Esophagus muscularis mucosa (tissue), 4 donors: ENCODE results near the gene NSD2. TPM values are rescaled to one million over a fixed set of nuclear protein-coding genes. Genes with fewer than 3 reads are reported as not detected.

Experiments
- DNase-seq: peaks from one replicate; pipeline ENCODE4 v3.0.0-alpha.2; 2017; ENCODE audit errors: extremely low spot score
- H3K27ac ChIP-seq, 4 donors: fragments of 200-600 bp; sonication (generic); replicated peaks in 1 of 4; 1 replicate in 3 of 4; 2 replicates in 1 of 4; pipeline ENCODE4 v1.5.1; 2016 to 2019; ENCODE audit warnings: mild to moderate bottlenecking in 1 of 4
- H3K27me3 ChIP-seq, 4 donors: fragments of 200-600 bp; sonication (generic); one replicate each; pipeline versions ENCODE4 v1.5.1 to v1.6.0; 2016 to 2019
- H3K36me3 ChIP-seq, 4 donors: fragments of 200-600 bp; sonication (generic); one replicate each; pipeline ENCODE4 v1.5.1; 2016 to 2019
- H3K4me1 ChIP-seq, 4 donors: fragments of 200-600 bp; sonication (generic); one replicate each; pipeline ENCODE4 v1.5.1; 2016 to 2019
- H3K4me3 ChIP-seq, 4 donors: fragments of 200-600 bp; sonication (generic); 1 replicate in 2 of 4; 2 replicates in 2 of 4; pipeline ENCODE4 v1.5.1; 2016 to 2019; ENCODE audit warnings: mild to moderate bottlenecking in 4 of 4, moderate library complexity in 1 of 4
- H3K9me3 ChIP-seq, 4 donors: fragments of 200-600 bp; sonication (generic); 1 replicate in 3 of 4; 2 replicates in 1 of 4; pipeline ENCODE4 v1.5.1; 2016 to 2019
- EP300 ChIP-seq: sonication (generic); formaldehyde crosslinking; IDR thresholded peaks from one replicate; pipeline ENCODE4 v1.6.1; 2017; ENCODE audit warnings: antibody characterized with exemption
- POLR2A ChIP-seq: fragments of 450-650 bp; IDR thresholded peaks from one replicate; pipeline ENCODE4 v1.6.1; 2017; ENCODE audit warnings: antibody characterized with exemption, moderate library complexity, mild to moderate bottlenecking, low read depth
- POLR2AphosphoS5 ChIP-seq, 2 donors: sonication (generic); formaldehyde crosslinking; IDR thresholded peaks; one replicate each; pipeline ENCODE4 v1.6.1; 2017; ENCODE audit warnings: antibody characterized with exemption in 2 of 2
- WGBS: methylation state at CpG from one replicate; pipeline ENCODE4 v1.1.5; 2018; 5-methylcytosine and 5-hydroxymethylcytosine counted together
- intact Hi-C: fragments of 100-400 bp; cut with DNase I; formaldehyde crosslinking; loops from one replicate; pipeline ENCODE4 v1.15.1; 2023
- total RNA-seq, 4 donors: library from RNA; depleted of rRNA; stranded (reverse); fragments of >200 nt; gene quantifications; one replicate each; pipeline versions ENCODE4 v1.1.0 to v1.2.1, GENCODE V29; 2016
- TF ChIP-seq, protein P1 (sequence below), 3 experiments: fragments of 200-600 bp in 2 of 3; fragments of 450-650 bp in 1 of 3; sonication (generic) in 2 of 3; IDR thresholded peaks; one replicate each; pipeline ENCODE4 v1.5.1; 2017 to 2019; ENCODE audit warnings: antibody characterized with exemption in 3 of 3, mild to moderate bottlenecking in 2 of 3, moderate library complexity in 1 of 3

NSD2 gene
- total RNA-seq, 4 donors from 2014 or later = 31.8 to 44.2 (median 37.5) TPM

DNA sequence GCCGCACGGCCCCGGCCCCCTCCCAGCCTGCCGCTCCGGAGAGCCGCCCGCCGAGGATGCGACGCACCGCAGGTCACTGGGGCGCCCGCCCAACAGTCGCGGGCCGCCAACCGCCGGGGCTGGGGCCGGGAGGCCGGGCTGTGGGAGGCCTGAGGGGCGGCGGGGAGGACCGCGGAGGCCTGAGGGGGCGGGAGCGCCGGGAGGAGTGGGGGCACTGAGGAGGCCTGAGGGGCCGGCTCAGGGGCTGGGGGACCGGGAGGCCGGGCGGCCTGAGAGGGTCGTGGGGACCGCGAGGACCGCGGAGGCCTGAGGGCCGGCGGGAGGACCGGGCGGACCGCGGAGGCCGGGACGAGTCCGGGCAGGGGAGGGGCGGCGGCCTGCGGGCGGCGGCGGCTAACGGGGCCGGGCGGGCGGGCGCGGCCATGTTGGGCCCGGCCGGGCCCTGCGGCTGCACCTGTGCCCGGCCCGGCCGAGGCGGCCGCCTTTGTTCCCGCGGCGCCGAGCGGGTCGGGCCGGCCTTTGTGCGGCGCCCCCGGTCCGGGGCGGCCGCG lies 353 bp downstream of the NSD2 start:
- no CpG with 5 or more reads among the region's 79 CpGs for WGBS
- intact Hi-C loops = no loop called here
- TF ChIP-seq POLR2A = no peak
- no peak for TF ChIP-seq EP300
- TF ChIP-seq POLR2AphosphoS5 (IDR thresholded peaks at IDR 0.05) = no peak
- TF ChIP-seq, protein P1, sequence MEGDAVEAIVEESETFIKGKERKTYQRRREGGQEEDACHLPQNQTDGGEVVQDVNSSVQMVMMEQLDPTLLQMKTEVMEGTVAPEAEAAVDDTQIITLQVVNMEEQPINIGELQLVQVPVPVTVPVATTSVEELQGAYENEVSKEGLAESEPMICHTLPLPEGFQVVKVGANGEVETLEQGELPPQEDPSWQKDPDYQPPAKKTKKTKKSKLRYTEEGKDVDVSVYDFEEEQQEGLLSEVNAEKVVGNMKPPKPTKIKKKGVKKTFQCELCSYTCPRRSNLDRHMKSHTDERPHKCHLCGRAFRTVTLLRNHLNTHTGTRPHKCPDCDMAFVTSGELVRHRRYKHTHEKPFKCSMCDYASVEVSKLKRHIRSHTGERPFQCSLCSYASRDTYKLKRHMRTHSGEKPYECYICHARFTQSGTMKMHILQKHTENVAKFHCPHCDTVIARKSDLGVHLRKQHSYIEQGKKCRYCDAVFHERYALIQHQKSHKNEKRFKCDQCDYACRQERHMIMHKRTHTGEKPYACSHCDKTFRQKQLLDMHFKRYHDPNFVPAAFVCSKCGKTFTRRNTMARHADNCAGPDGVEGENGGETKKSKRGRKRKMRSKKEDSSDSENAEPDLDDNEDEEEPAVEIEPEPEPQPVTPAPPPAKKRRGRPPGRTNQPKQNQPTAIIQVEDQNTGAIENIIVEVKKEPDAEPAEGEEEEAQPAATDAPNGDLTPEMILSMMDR (IDR thresholded peaks at IDR 0.05) = no peak
- Histone ChIP-seq H3K4me3 (peak overlapping the region; percentile 78 to 98 (median 92)), H3K27ac (peak overlapping the region; percentile 92 to 96 (median 96)), H3K9me3 (no peaks in the 10 kb centered on the region), H3K27me3 (peaks cover 0 to 12% (median 0%) of the 10 kb centered on the region in 4 donors), H3K4me1 (peaks cover 12 to 33% (median 25%) of the 10 kb centered on the region in 4 donors), H3K36me3 (no peaks in the 10 kb centered on the region)
- DNase-seq = no peak

DNA sequence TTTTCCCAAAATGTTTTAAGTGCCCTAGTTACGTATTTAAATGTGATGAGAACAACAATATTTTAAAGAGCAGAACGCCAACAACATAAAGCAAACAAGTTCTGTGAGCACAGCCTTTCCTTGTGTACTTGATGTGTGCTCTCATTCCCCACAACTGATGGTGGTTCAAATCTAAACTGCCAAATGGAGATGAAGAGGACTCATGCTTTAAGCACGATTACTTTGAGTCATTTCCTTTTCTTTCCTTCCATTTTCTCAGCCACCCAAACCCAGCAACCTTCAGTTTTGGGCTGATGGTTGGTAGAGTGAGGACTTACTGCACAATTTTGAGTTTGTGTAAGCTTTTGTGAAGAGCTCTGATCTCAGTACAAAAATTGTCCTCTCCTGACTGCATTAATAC lies 1.7 kb downstream of the NSD2 start:
- no peaks in the 10 kb centered on the region for H3K27me3 ChIP-seq
- no peak for DNase-seq
- TF ChIP-seq POLR2A (no peak), EP300 (no peak), POLR2AphosphoS5 (IDR thresholded peaks at IDR 0.05) (no peak)
- peaks cover 15 to 33% (median 25%) of the 10 kb centered on the region in 4 donors for H3K4me1 ChIP-seq
- H3K36me3 ChIP-seq = no peaks in the 10 kb centered on the region
- no peaks in the 10 kb centered on the region for H3K9me3 ChIP-seq
- peak overlapping the region in 3 of 4 donors; percentile 92 to 96 (median 95) for H3K27ac ChIP-seq
- no peak overlapping the region for H3K4me3 ChIP-seq
- 56% methylated on average over 3 of the region's 3 CpGs for WGBS
- intact Hi-C loops = no loop called here

DNA sequence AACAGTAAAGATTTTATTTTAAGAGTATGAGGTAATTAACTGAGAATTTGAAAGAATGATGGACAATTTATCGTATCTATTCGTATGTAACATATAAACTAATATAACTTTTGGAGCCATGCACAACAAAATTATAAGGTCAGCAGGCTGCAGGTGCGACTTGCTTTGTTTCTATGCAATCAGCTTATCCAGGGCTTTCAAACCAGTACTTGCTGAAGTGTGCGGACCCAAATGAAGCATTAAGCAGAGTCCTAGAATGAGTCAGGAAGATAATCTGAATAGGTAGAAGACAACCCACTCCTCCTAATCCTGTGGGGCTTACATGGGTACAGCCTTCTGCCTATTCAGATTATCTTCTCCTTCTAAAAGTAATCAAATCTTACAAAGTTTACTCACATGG lies 2.1 kb downstream of the NSD2 start:
- Histone ChIP-seq H3K27me3 (no peaks in the 10 kb centered on the region), H3K4me1 (peaks cover 15 to 34% (median 25%) of the 10 kb centered on the region in 4 donors), H3K36me3 (no peaks in the 10 kb centered on the region), H3K4me3 (no peak overlapping the region), H3K27ac (peak overlapping the region in 1 of 4 donors; percentile 95), H3K9me3 (no peaks in the 10 kb centered on the region)
- WGBS = 72% methylated on average over 4 of the region's 4 CpGs
- TF ChIP-seq POLR2A (no peak), EP300 (no peak), POLR2AphosphoS5 (IDR thresholded peaks at IDR 0.05) (no peak)
- TF ChIP-seq, protein P1 (IDR thresholded peaks at IDR 0.05) = no peak
- DNase-seq = no peak
- intact Hi-C loops = no loop called here

DNA sequence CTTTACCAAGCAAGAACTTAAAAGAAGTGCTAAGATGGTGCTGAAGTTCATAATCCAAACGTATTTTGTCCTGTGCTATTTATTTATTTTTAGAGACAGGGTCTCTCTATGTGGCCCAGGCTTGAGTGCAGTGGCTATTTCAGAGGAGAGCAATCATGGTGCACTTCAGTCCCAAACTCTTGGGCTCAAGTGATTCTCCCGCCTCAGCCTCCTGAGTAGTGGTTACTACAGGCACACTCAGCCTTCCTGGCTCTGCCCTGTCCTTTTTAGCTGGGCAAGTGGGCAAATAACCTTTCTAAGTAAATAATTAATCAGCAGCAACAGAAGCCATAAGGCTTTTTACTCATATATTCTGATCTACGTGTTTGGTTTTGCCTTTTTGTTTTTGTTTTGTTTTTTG lies 2.6 kb downstream of the NSD2 start:
- WGBS = 81% methylated on average over 3 of the region's 3 CpGs
- intact Hi-C loops = no loop called here

DNA sequence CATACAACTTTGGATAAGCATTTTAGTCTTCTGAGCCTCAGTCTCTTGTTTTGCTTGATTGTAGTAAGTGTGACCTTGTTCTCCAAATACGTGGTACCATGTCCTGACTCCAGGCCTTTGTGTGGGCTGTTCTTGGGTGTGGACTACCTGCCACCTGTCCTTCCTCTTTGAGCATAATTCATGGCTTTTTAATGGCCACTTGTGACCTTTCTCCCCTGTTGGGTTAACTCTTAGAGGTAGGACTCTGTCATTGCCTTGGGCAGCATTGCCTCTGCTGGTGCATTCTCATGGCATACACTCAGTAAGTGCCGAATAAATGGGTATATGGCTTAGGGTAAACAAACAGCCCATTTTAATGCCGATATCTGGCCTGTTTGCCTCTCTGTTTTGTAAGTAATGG lies 3.0 kb downstream of the NSD2 start:
- Histone ChIP-seq H3K4me3 (no peak overlapping the region), H3K27me3 (no peaks in the 10 kb centered on the region), H3K9me3 (no peaks in the 10 kb centered on the region), H3K27ac (no peak overlapping the region), H3K4me1 (peaks cover 15 to 36% (median 25%) of the 10 kb centered on the region in 4 donors), H3K36me3 (no peaks in the 10 kb centered on the region)
- no peak for DNase-seq
- intact Hi-C loops = no loop called here
- TF ChIP-seq POLR2AphosphoS5 (IDR thresholded peaks at IDR 0.05) = no peak
- 89% methylated on average over 3 of the region's 3 CpGs for WGBS

More for the DNA sequence above, 2.6 kb downstream of the NSD2 start:
- TF ChIP-seq EP300 (no peak), POLR2AphosphoS5 (IDR thresholded peaks at IDR 0.05) (no peak), POLR2A (no peak)
- TF ChIP-seq, protein P1 (IDR thresholded peaks at IDR 0.05) = no peak
- Histone ChIP-seq H3K36me3 (no peaks in the 10 kb centered on the region), H3K4me3 (no peak overlapping the region), H3K4me1 (peaks cover 15 to 36% (median 25%) of the 10 kb centered on the region in 4 donors), H3K27me3 (no peaks in the 10 kb centered on the region), H3K27ac (no peak overlapping the region), H3K9me3 (no peaks in the 10 kb centered on the region)
- no peak for DNase-seq

DNA sequence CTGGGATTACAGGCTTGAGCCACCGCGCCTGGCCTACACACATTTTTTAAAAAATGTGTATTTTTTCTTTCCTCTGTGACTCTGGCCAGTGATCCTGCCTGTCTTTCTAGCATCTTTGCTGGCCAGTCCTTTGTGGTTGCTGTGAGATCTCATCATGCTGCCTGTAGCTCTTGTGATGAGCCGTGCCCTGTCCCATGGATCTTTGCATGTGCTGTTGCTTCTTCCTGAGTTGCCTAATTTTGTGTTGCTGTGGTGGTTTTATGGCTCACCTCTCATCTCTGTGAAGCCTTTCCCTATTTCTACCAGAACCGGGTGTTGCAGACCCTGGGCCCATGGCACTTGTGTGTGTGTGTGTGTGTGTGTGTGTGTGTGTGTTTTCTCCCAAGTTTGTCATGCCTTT lies 8.3 kb downstream of the NSD2 start:
- Histone ChIP-seq H3K27me3 (no peaks in the 10 kb centered on the region), H3K4me1 (peaks cover 0 to 6% (median 3%) of the 10 kb centered on the region in 4 donors), H3K9me3 (no peaks in the 10 kb centered on the region), H3K4me3 (no peak overlapping the region), H3K27ac (no peak overlapping the region), H3K36me3 (no peaks in the 10 kb centered on the region)
- WGBS = 88% methylated on average over 4 of the region's 4 CpGs
- no peak for DNase-seq
- TF ChIP-seq EP300 = no peak
- TF ChIP-seq, protein P1 (IDR thresholded peaks at IDR 0.05) = no peak
- no peak for TF ChIP-seq POLR2AphosphoS5 (IDR thresholded peaks at IDR 0.05)
- TF ChIP-seq POLR2A = no peak
- intact Hi-C loops = no loop called here
